Activated CD8-positive, alpha-beta T cell treated with anti-CD3 and anti-CD28 coated beads for 36 hours (primary cell): ENCODE measurements around the gene TBL1X. TPM values are rescaled to one million over a fixed set of nuclear protein-coding genes. Genes with fewer than 3 reads are reported as not detected.
"Not testable (repeated sequence)": the region's sequence is repeated elsewhere in the genome, so short reads cannot be mapped to it uniquely, and the experiment has no call there.

Source experiments
- ATAC-seq: fragments of 200-7000 bp; cut with Tn5 transposase; one replicate; pipeline ENCODE4 v1.10.0; 2021; ENCODE audit warnings: mild to moderate bottlenecking, moderate library complexity
- CTCF ChIA-PET: fragments of 350-600 bp; sonication (Branson Sonifier 250); formaldehyde crosslinking; loops from one replicate; lab custom pipeline; 2021; ENCODE audit warnings: antibody characterized with exemption; lab: Charles Lee
- POLR2A ChIA-PET: fragments of 350-600 bp; sonication (Branson Sonifier 250); formaldehyde crosslinking; loops from one replicate; lab custom pipeline; 2021; ENCODE audit warnings: antibody characterized with exemption; lab: Charles Lee
- DNase-seq: peaks from one replicate; pipeline ENCODE4 v3.0.0-alpha.2; 2020
- H3K27ac Mint-ChIP-seq: one replicate; pipeline ENCODE4 v1.8.0; 2021; ENCODE audit warnings: mild to moderate bottlenecking, mixed read lengths
- H3K27me3 Mint-ChIP-seq: one replicate; pipeline ENCODE4 v1.8.0; 2021; ENCODE audit warnings: mixed read lengths
- H3K36me3 Mint-ChIP-seq: one replicate; pipeline ENCODE4 v1.8.0; 2021; ENCODE audit warnings: low read depth, mixed read lengths
- H3K4me1 Mint-ChIP-seq: one replicate; pipeline ENCODE4 v1.8.0; 2021; ENCODE audit warnings: low read depth, mixed read lengths
- H3K4me3 Mint-ChIP-seq: one replicate; pipeline ENCODE4 v1.8.0; 2021; ENCODE audit warnings: mild to moderate bottlenecking, moderate library complexity, mixed read lengths
- H3K9me3 Mint-ChIP-seq: one replicate; pipeline ENCODE4 v1.8.0; 2021; ENCODE audit warnings: mixed read lengths
- CTCF ChIP-seq: fragments of 200-600 bp; IDR thresholded peaks from one replicate; pipeline ENCODE4 v1.8.0; 2022; ENCODE audit warnings: antibody characterized with exemption, mild to moderate bottlenecking
- intact Hi-C: fragments of 100-400 bp; cut with micrococcal nuclease; formaldehyde crosslinking; loops from one replicate; pipeline ENCODE4 v1.10.0; 2022
- total RNA-seq, 2 experiments: library from RNA; stranded (reverse); gene quantifications; one replicate each; pipeline ENCODE4 v1.2.3, GENCODE V29; 2021

The TBL1X gene
- total RNA-seq, 2 experiments from 2014 or later, result 28.9 to 32.0 TPM

GRCh38 chrX:9429767-9430166 is 35.1 kb upstream of the TBL1X start:
- H3K4me1 Mint-ChIP-seq, result no peaks in the 10 kb centered on the region
- ATAC-seq, result no peak
- CTCF ChIA-PET, result no interaction called here

GRCh38 chrX:9430346-9430921 is 34.4 kb upstream of the TBL1X start:
- no peak for TF ChIP-seq CTCF
- H3K9me3 Mint-ChIP-seq, result no peaks in the 10 kb centered on the region
- ATAC-seq (no peak), DNase-seq (no peak)
- CTCF ChIA-PET, result no interaction called here
- intact Hi-C loops, result no loop called here
- H3K4me3 Mint-ChIP-seq, result no peak overlapping the region
- H3K27ac Mint-ChIP-seq, result no peak overlapping the region
- H3K36me3 Mint-ChIP-seq, result no peaks in the 10 kb centered on the region
- no peaks in the 10 kb centered on the region for H3K27me3 Mint-ChIP-seq
- H3K4me1 Mint-ChIP-seq, result no peaks in the 10 kb centered on the region
- POLR2A ChIA-PET, result no interaction called here

More at GRCh38 chrX:9429767-9430166, 35.1 kb upstream of the TBL1X start:
- DNase-seq, result no peak
- no peak for TF ChIP-seq CTCF
- POLR2A ChIA-PET, result no interaction called here
- Mint-ChIP-seq H3K9me3 (no peaks in the 10 kb centered on the region), H3K4me3 (no peak overlapping the region), H3K36me3 (no peaks in the 10 kb centered on the region), H3K27me3 (no peaks in the 10 kb centered on the region), H3K27ac (no peak overlapping the region)
- intact Hi-C loops, result no loop called here

DNA sequence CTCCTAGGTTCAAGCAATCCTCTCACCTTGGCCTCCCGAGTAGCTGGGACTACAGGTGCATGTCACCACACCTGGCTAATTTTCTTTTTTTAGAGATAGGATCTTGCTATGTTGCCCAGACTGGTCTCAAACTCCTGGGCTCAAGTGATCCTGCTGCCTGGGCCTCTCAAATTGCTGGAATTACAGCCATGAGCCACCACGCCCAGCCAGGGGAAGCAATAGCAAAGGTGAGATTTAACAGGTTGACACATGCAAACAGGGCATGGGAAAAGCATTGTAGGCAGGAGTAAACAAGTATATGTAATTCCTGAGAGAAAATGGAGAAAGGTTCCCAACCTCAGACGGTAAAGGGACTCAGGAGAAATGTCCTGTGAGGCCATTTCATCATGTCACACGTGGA is 33.6 kb upstream of the TBL1X start:
- no peak for ATAC-seq
- no peak for TF ChIP-seq CTCF
- CTCF ChIA-PET, result no interaction called here
- Mint-ChIP-seq H3K27ac (no peak overlapping the region), H3K4me3 (no peak overlapping the region), H3K9me3 (no peaks in the 10 kb centered on the region), H3K27me3 (no peaks in the 10 kb centered on the region), H3K4me1 (no peaks in the 10 kb centered on the region), H3K36me3 (no peaks in the 10 kb centered on the region)
- intact Hi-C loops, result no loop called here
- POLR2A ChIA-PET, result no interaction called here
- DNase-seq, result no peak

- Mint-ChIP-seq H3K9me3 (no peaks in the 10 kb centered on the region), H3K27me3 (no peaks in the 10 kb centered on the region), H3K4me3 (no peak overlapping the region), H3K4me1 (no peaks in the 10 kb centered on the region), H3K36me3 (no peaks in the 10 kb centered on the region), H3K27ac (no peak overlapping the region)
- intact Hi-C loops, result loop anchor here (2.0 kb wide), 1 partner anchor 17 kb away; no protein-coding TSS in a partner anchor
- POLR2A ChIA-PET, result no interaction called here
- DNase-seq (no peak), ATAC-seq (no peak)
- no peak for TF ChIP-seq CTCF
- CTCF ChIA-PET, result no interaction called here
Observed at GRCh38 chrX:9433596-9433995, 31.3 kb upstream of the TBL1X start.

DNA sequence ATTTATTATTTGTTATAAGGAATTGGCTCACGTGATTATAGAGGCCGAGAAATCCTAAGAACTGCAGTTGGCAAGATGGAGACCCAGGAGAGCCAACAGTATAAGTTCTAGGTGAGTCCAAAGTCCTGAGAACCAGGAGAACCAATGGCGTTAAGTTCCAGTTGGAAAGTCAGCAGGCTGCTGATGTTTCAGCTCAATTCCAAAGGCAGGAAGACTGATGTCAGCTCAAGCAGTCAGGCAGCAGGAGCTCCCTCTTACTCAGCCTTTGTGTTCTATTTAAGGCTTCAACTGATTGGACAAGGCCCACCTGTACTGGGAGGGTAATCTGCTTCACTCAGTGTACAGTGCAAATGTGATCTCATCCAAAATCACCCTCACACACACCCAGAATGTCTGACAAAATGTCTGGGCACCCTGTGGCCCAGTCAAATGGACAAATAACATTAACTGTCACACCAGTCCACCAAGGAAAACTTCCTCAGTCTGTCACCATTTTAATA is 30.8 kb upstream of the TBL1X start:
- Mint-ChIP-seq H3K27me3 (no peaks in the 10 kb centered on the region), H3K9me3 (no peaks in the 10 kb centered on the region), H3K4me3 (no peak overlapping the region), H3K36me3 (no peaks in the 10 kb centered on the region), H3K27ac (no peak overlapping the region), H3K4me1 (no peaks in the 10 kb centered on the region)
- POLR2A ChIA-PET, result no interaction called here
- TF ChIP-seq CTCF, result no peak
- ATAC-seq (no peak), DNase-seq (no peak)
- CTCF ChIA-PET, result no interaction called here
- intact Hi-C loops, result no loop called here

GRCh38 chrX:9435086-9435485 is 29.8 kb upstream of the TBL1X start:
- intact Hi-C loops, H3K9me3 Mint-ChIP-seq, H3K36me3 Mint-ChIP-seq, H3K4me3 Mint-ChIP-seq, DNase-seq, H3K27ac Mint-ChIP-seq, H3K4me1 Mint-ChIP-seq, POLR2A ChIA-PET, H3K27me3 Mint-ChIP-seq, ATAC-seq, CTCF ChIA-PET: not testable (repeated sequence)
